H1 (cell line): Measurements from ENCODE around the gene EGF. TPM values are rescaled to one million over a fixed set of nuclear protein-coding genes. Genes with fewer than 3 reads are reported as not detected.
"Not testable (repeated sequence)": the region's sequence is repeated elsewhere in the genome, so short reads cannot be mapped to it uniquely, and the experiment has no call there.

ENCODE experiments used
- CTCF ChIA-PET: fragments of 300-600 bp; sonication (Branson Sonifier 250); formaldehyde crosslinking; loops from one replicate; lab custom pipeline; 2021; ENCODE audit not compliant: partially characterized antibody; lab: Charles Lee
- POLR2A ChIA-PET: fragments of 300-600 bp; sonication (Branson Sonifier 250); formaldehyde crosslinking; loops from one replicate; lab custom pipeline; 2021; ENCODE audit warnings: inconsistent platforms; ENCODE audit not compliant: partially characterized antibody; lab: Charles Lee
- DNase-seq, 2 experiments: peaks; one replicate each; pipeline versions ENCODE4 v3.0.0 to v3.0.0-alpha.2; 2010 to 2022; ENCODE audit warnings: low spot score in 2 of 2, low read depth in 1 of 2, mixed read lengths in 1 of 2
- FAIRE-seq: peaks from 2 replicates; lab custom pipeline; 2011; peaks lifted over from hg19 to GRCh38; lab: Jason Lieb, UNC
- H2AFZ ChIP-seq: 2 replicates; pipeline ENCODE4 v1.8.1; 2012; ENCODE audit warnings: low read length, inconsistent platforms
- H2AK5ac ChIP-seq: 2 replicates; pipeline ENCODE4 v1.6.1; 2013; ENCODE audit warnings: low read depth, low read length
- H2BK120ac ChIP-seq: replicated peaks from 2 replicates; pipeline ENCODE3; 2013; ENCODE audit warnings: low read depth, low read length, inconsistent platforms
- H2BK12ac ChIP-seq: 2 replicates; pipeline ENCODE4 v1.6.1; 2013; ENCODE audit warnings: low read depth, low read length
- H2BK15ac ChIP-seq: 2 replicates; pipeline ENCODE4 v1.6.1; 2013; ENCODE audit warnings: low read length
- H2BK20ac ChIP-seq: 2 replicates; pipeline ENCODE4 v1.6.1; 2013; ENCODE audit warnings: low read length
- H2BK5ac ChIP-seq: 2 replicates; pipeline ENCODE4 v1.6.1; 2013; ENCODE audit warnings: low read depth, low read length
- H3K14ac ChIP-seq: 2 replicates; pipeline ENCODE4 v1.6.1; 2013; ENCODE audit warnings: inconsistent platforms; ENCODE audit not compliant: insufficient read length
- H3K18ac ChIP-seq: 2 replicates; pipeline ENCODE4 v1.6.1; 2013; ENCODE audit warnings: low read length; ENCODE audit errors: extremely low read depth
- H3K23ac ChIP-seq: 2 replicates; pipeline ENCODE4 v1.6.1; 2013; ENCODE audit warnings: inconsistent platforms; ENCODE audit not compliant: insufficient read length
- H3K23me2 ChIP-seq: 2 replicates; pipeline ENCODE4 v1.6.1; 2013; ENCODE audit warnings: low read depth, low read length
- H3K27ac ChIP-seq: 2 replicates; pipeline ENCODE4 v1.6.1; 2011; ENCODE audit warnings: low read depth, low read length, inconsistent platforms
- H3K27me3 ChIP-seq, 4 experiments: replicated peaks in 1 of 4; 1 replicate in 1 of 4; 2 replicates in 3 of 4; pipeline versions ENCODE4 v1.6.1 to v1.8.1; 2011 to 2013; ENCODE audit warnings: low read length in 3 of 4, mild to moderate bottlenecking in 3 of 4, inconsistent platforms in 2 of 4, mixed read lengths in 2 of 4, moderate library complexity in 1 of 4; ENCODE audit not compliant: control insufficient read depth in 3 of 4, insufficient read depth in 3 of 4; ENCODE audit errors: extremely low read depth in 1 of 4
- H3K36me3 ChIP-seq, 4 experiments: 2 replicates each; pipeline versions ENCODE4 v1.6.1 to v1.8.1; 2011 to 2013; ENCODE audit warnings: mild to moderate bottlenecking in 4 of 4, low read length in 3 of 4, moderate library complexity in 2 of 4, control low read depth in 1 of 4, inconsistent platforms in 1 of 4; ENCODE audit not compliant: insufficient read depth in 4 of 4, control insufficient read depth in 2 of 4
- H3K4ac ChIP-seq: replicated peaks from 2 replicates; pipeline ENCODE3; 2013; ENCODE audit warnings: low read length, low read depth, mixed read lengths, inconsistent platforms; ENCODE audit not compliant: insufficient read length
- H3K4me1 ChIP-seq, 4 experiments: replicated peaks in 1 of 4; 1 replicate in 1 of 4; 2 replicates in 3 of 4; pipeline versions ENCODE4 v1.6.1 to v1.8.1; 2011 to 2013; ENCODE audit warnings: low read length in 3 of 4, inconsistent platforms in 2 of 4, mixed read lengths in 1 of 4; ENCODE audit not compliant: insufficient read depth in 4 of 4, control insufficient read depth in 3 of 4
- H3K4me2 ChIP-seq, 2 experiments: 2 replicates each; pipeline versions ENCODE4 v1.6.1 to v1.8.1; 2011 to 2013; ENCODE audit warnings: low read depth in 2 of 2, low read length in 2 of 2, control low read depth in 1 of 2, inconsistent platforms in 1 of 2, mild to moderate bottlenecking in 1 of 2; ENCODE audit not compliant: insufficient read depth in 1 of 2
- H3K4me3 ChIP-seq, 4 experiments: fragments of 200-600, 300-600 bp in 1 of 4; sonication (generic), shearing (Covaris generic), sonication (Bioruptor Twin) in 1 of 4; 2 replicates each; pipeline versions ENCODE4 v1.5.1 to v1.8.1; 2011 to 2016; ENCODE audit warnings: low read length in 4 of 4, low read depth in 3 of 4, control low read depth in 2 of 4, inconsistent platforms in 2 of 4, mild to moderate bottlenecking in 2 of 4, mixed read lengths in 1 of 4, moderate library complexity in 1 of 4; ENCODE audit not compliant: insufficient read depth in 2 of 4; ENCODE audit errors: extremely low read depth in 1 of 4
- H3K56ac ChIP-seq: replicated peaks from 2 replicates; pipeline ENCODE3; 2013; ENCODE audit warnings: low read depth, mild to moderate bottlenecking, mixed read lengths, low read length, inconsistent platforms; ENCODE audit not compliant: insufficient read length
- H3K79me1 ChIP-seq: 2 replicates; pipeline ENCODE4 v1.6.1; 2013; ENCODE audit warnings: low read depth, low read length, control low read depth
- H3K79me2 ChIP-seq, 2 experiments: 2 replicates each; pipeline versions ENCODE4 v1.6.1 to v1.8.1; 2012 to 2013; ENCODE audit warnings: low read length in 2 of 2, mild to moderate bottlenecking in 2 of 2, inconsistent platforms in 1 of 2; ENCODE audit not compliant: insufficient read depth in 2 of 2, control insufficient read depth in 1 of 2
- H3K9ac ChIP-seq, 4 experiments: replicated peaks in 1 of 4; 1 replicate in 1 of 4; 2 replicates in 3 of 4; pipeline versions ENCODE4 v1.6.1 to v1.8.1; 2011 to 2013; ENCODE audit warnings: low read depth in 3 of 4, low read length in 3 of 4, control low read depth in 2 of 4, mild to moderate bottlenecking in 2 of 4, moderate library complexity in 2 of 4, inconsistent platforms in 1 of 4; ENCODE audit errors: extremely low read depth in 1 of 4
- H3K9me3 ChIP-seq, 2 experiments: 2 replicates each; pipeline versions ENCODE4 v1.6.1 to v1.8.1; 2012 to 2013; ENCODE audit warnings: mild to moderate bottlenecking in 2 of 2, moderate library complexity in 2 of 2, control low read depth in 1 of 2, inconsistent platforms in 1 of 2, low read depth in 1 of 2, low read length in 1 of 2, mixed read lengths in 1 of 2; ENCODE audit not compliant: insufficient read depth in 2 of 2
- H4K20me1 ChIP-seq, 2 experiments: replicated peaks in 1 of 2; 2 replicates each; pipeline versions ENCODE3 to v1.8.1; 2011 to 2013; ENCODE audit warnings: inconsistent platforms in 2 of 2, low read length in 2 of 2, mild to moderate bottlenecking in 1 of 2; ENCODE audit not compliant: insufficient read depth in 2 of 2, control insufficient read depth in 1 of 2
- H4K5ac ChIP-seq: 2 replicates; pipeline ENCODE4 v1.6.1; 2013; ENCODE audit warnings: low read length, low read depth, mixed read lengths, inconsistent platforms; ENCODE audit not compliant: insufficient read length
- H4K8ac ChIP-seq: 2 replicates; pipeline ENCODE4 v1.8.0; 2013; ENCODE audit warnings: mild to moderate bottlenecking, moderate library complexity, low read length, inconsistent platforms; ENCODE audit not compliant: insufficient read depth; ENCODE audit errors: extremely low read depth
- H4K91ac ChIP-seq: replicated peaks from 2 replicates; pipeline ENCODE3; 2013; ENCODE audit warnings: low read length, mixed read lengths, inconsistent platforms; ENCODE audit not compliant: insufficient read length
- WGBS, 2 experiments: shearing (Covaris generic) in 1 of 2; methylation state at CpG; one replicate each; pipeline versions ENCODE4 v1.1.6 to v1.1.7; 2013 to 2015; ENCODE audit warnings: low lambda C conversion rate in 2 of 2, mixed read lengths in 2 of 2, inconsistent platforms in 1 of 2, low coverage in 1 of 2, missing lambda C conversion rate in 1 of 2; ENCODE audit not compliant: insufficient replicate concordance in 2 of 2, insufficient coverage in 1 of 2, insufficient read length in 1 of 2; ENCODE audit errors: extremely low coverage in 1 of 2, missing lambda C conversion rate in 1 of 2; 5-methylcytosine and 5-hydroxymethylcytosine counted together
- polyA plus RNA-seq, 7 experiments: library from polyadenylated mRNA; depleted of rRNA in 3 of 7; stranded (reverse) in 5 of 7; unstranded in 2 of 7; fragments of >200 nt in 5 of 7; fragments of 200-250 nt in 2 of 7; gene quantifications; 1 replicate in 5 of 7; 2 replicates in 1 of 7; 4 replicates in 1 of 7; pipeline versions ENCODE4 v1.2.1 to v1.2.3, GENCODE V29; 2011 to 2013; ENCODE audit warnings: missing spikeins in 2 of 7, mixed read lengths in 2 of 7
- total RNA-seq: library from RNA; stranded (reverse); fragmentation: NEBNext Ultra II Directional; extraction: Animal tissue kit (Norgen Biotek cat#: 25700); gene quantifications from 2 replicates; pipeline ENCODE4 v1.2.1, GENCODE V29; 2021

The EGF gene
- total and polyA plus RNA-seq, 2 of the 8 experiments (the other 6 are each of a cell fraction or from before 2014, with no cell fraction given) = 1.5 to 2.6 TPM

GRCh38 chr4:109937352-109937751, 24.7 kb downstream of the EGF start:
- H3K36me3 ChIP-seq, POLR2A ChIA-PET, H2BK20ac ChIP-seq, H3K4me1 ChIP-seq, H3K14ac ChIP-seq, H3K23ac ChIP-seq, H4K20me1 ChIP-seq, H2BK12ac ChIP-seq, CTCF ChIA-PET, H3K79me2 ChIP-seq, H2AFZ ChIP-seq, H2BK5ac ChIP-seq, H3K4ac ChIP-seq, H3K4me3 ChIP-seq, DNase-seq, H3K27ac ChIP-seq, H3K56ac ChIP-seq, H3K18ac ChIP-seq, H3K79me1 ChIP-seq, FAIRE-seq, H3K27me3 ChIP-seq, H2AK5ac ChIP-seq, H3K23me2 ChIP-seq, H4K91ac ChIP-seq, H4K5ac ChIP-seq, H2BK15ac ChIP-seq, H2BK120ac ChIP-seq, H4K8ac ChIP-seq, H3K9me3 ChIP-seq, H3K9ac ChIP-seq, H3K4me2 ChIP-seq: not testable (repeated sequence)
- 98% methylated on average over 3 of the region's 3 CpGs; no CpG with 5 or more reads in 1 of the 2 experiments for WGBS, 2 experiments
